RPMI8226 (cell line): ENCODE data around the gene UBE2O.

Source experiments
- DNase-seq: peaks from one replicate; pipeline ENCODE4 v3.0.0-alpha.2; 2015

Gene UBE2O

GRCh38 chr17:76385892-76386786 is 66.8 kb downstream of the UBE2O start:
- peak; percentile 92 for DNase-seq

DNA sequence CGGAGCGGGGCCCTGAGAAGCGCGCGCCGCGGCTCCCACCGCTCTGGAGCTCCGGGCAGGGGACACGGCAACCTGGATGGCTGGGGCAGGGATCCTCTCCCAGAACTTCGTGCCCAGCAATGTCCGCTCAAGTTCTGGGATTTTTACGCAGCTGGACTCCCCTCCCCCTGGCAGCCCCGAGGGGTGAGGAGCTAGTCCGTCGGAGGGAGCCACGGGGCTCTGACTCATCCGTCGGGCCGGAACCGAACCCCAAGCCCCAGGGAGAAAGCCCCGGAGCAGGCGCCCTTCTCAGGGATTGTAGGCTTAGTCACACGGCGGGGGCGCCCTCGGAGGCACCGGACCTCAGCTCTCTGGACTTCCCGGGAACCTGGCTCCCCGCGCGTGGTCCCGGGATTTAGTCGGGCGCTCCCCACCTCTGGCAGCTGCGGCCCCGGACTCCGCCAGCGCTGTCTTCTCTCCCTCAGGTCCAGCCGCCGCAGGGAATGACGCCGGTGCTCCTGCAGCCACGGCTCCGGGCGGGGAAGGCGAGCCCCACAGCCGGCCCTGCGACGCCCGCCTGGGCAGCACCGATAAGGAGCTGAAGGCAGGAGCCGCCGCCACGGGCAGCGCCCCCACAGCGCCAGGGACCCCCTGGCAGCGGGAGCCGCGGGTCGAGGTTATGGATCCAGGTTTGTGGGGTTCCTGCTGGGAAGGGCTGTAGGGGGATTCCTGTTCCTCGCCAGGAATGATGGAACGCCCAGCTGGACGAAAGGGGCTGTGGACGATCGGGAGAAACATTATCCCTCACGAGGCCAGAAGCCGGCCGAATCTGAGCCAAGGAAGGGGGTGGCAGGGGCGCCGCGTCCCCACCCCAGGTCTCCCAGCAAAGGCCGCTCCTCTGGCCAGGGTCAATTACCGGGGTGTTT is 67.7 kb downstream of the UBE2O start:
- DNase-seq: peak; percentile 29

GRCh38 chr17:76384222-76384986 is 68.5 kb downstream of the UBE2O start, which contains the start of gene SPHK1:
TSS of gene SPHK1 (plus strand) at chr17:76384609. CDS start at chr17:76385645, 1,036 bp downstream.
- peak; percentile 91 for DNase-seq

DNA sequence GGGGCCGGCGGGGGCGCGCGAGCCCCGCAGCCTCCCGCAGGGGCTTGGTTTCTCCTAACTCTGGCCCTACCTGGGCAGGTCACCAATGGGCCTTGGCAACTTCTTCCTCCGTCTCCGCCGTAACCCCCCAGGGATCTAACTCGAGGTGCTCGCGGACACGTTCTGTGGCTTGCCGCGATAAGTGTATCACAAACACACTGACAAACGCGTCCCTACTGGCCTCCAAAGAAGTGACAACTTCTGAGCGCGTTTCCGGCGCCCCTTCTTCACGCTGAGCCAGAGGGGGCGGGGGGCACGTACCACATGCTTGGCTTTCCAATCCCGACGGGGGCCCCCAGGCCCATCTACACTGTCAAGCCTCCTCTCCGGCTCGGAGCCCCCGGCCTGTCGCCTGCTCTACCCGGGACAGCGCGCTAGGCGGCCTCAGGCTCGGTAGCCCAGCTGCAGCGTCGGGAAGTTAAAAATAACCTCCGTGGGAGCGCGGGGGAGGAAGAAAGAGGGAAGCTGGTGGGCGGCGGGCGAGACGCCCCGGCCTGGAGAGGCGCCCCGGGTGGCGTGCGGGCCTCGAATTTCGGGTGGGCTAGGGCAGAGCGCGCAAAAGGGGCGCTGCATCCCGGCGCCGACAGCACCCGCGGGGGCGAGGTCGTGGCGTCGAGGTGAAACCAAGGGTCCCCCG is 69.3 kb downstream of the UBE2O start:
- DNase-seq: peak; percentile 71

GRCh38 chr17:76382803-76383545 is 70.0 kb downstream of the UBE2O start:
- DNase-seq: peak; percentile 79

DNA sequence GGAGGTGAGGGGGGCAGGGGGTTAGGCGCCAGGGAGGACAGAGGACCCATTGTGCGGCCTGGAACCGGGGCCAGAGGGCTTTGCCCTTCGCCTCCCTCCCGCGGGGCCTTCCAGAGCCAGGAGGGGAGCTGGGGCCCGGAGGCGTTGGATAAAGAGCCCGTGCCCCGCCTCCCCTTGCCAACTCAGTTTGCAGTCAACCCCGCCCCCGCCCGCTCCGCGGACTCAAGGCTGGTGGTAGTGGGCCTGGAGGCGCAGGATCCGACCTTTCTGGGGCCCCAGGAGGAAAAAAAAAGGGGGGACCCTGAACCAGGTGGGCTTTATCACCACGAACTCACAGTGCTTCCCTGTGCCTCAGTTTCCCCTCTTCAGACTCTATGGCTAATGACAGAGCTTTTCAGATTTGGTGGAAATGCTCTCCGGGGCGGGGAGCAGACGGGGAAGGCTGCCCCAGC is 70.6 kb downstream of the UBE2O start:
- no peak for DNase-seq

GRCh38 chr17:76381633-76382350 is 71.2 kb downstream of the UBE2O start:
- no peak for DNase-seq

DNA sequence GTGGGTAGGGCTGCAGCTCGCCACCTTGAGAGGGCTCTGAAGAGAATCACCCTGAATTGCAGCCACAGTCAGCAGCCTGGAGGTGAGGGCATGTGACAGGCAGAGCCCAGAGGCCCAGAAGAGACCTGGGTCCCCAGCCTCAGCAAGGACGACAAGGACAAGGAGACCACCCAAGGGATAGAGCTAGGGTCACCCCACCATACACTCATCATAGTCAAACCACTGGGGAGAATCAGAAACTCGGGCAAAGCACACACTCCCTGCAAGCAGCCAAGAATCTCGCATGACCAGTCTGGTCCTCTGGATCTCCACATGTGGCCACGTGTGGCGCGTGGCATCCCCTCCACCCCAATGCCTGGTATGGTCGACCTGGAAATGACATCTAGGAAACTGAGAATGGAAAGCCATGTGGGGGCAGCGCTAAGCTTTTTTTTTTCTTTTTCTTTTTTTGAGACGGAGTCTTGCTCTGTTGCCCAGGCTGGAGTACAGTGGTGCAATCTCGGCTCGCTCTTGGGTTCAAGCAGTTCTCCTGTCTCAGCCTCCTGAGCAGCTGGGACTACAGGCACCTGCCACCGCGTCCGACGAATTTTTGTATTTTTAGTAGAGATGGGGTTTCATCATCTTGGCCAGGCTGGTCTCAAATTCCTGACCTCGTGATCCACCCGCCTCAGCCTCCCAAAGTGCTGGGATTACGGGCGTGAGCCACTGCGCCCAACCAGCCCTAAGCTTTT is 73.1 kb downstream of the UBE2O start:
- no peak for DNase-seq

GRCh38 chr17:76379275-76379641 is 73.7 kb downstream of the UBE2O start:
- DNase-seq: no peak

GRCh38 chr17:76378548-76379274 is 74.2 kb downstream of the UBE2O start:
- DNase-seq: no peak

GRCh38 chr17:76376318-76377133 is 76.4 kb downstream of the UBE2O start:
- no peak for DNase-seq

DNA sequence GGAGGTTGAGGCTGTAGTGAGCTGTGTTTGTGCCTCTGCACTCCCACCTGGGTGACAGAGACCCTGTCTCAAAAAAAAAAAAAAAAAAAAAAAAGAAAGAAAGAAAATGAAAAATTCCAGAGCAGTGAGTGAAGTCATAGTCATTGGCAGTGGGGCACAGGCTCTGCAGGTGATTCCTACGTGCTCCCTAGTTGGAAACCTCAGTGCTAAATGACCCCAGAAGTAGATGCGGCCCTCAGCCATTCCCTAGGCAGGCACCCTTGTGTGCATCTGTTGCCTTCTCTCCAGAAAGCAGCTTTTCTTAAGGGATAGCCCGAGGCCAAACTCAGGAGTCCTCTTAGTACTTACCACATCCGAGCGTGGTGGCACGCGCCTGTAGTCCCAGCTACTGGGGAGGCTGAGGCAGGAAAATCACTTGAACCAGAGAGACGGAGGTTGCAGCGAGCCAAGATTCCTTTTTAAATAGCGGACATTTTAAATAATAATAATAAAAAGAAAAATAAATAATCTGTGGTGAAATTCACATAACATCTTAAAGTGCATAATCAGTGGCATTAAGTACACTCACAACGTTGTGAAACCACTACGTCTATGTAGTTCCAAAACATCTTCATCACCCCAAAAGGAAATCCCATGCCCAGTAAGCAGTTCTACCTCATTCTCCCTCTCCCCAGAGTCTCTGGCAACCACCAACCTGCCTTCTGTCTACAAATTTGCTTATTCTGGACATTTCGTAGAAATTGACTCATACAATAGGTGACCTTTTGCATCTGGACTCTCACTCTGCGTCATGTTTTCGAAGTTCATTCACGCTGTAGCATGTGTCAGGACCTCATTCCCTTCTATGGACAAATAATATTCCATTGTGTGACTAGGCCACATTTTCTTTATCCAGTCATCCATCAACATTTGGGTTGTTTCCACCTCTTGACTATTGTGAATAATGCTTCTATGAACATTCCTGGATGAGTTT is 81.0 kb downstream of the UBE2O start:
- DNase-seq: peak; percentile 68

GRCh38 chr17:76370261-76370993 is 82.5 kb downstream of the UBE2O start:
- no peak for DNase-seq

DNA sequence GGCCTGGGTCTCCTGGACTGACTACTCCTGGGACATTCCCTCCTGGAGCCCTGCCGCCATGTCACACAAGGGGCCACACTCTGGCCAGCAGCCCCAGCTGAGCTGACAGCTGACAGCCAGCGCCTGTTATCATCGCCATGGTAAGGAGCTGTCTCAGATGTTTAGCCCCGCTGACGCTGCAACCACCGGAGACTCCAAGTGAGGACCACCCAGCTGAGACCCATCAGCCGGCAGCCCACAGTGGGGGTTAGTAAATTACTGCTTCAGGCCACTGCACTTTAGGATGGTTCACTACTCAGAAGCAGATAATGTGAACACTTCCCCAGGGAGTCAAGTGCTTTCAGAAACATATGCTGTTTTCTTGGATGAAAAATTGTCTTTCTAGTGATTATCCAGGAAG is 83.1 kb downstream of the UBE2O start:
- no peak for DNase-seq

- DNase-seq: no peak
Measured at GRCh38 chr17:76369379-76369778, 83.6 kb downstream of the UBE2O start.

GRCh38 chr17:76368545-76368944 is 84.4 kb downstream of the UBE2O start:
- no peak for DNase-seq
